GM19397 (cell line): Measurements from ENCODE around the gene TIPRL.
"Not testable (repeated sequence)": the region's sequence is repeated elsewhere in the genome, so short reads cannot be mapped to it uniquely, and the experiment has no call there.

Source experiments
- ATAC-seq: cut with Tn5 transposase; IDR thresholded peaks from one replicate; pipeline ENCODE4 v1.9.1; 2021; ENCODE audit warnings: mild to moderate bottlenecking, moderate library complexity; ENCODE audit not compliant: unreplicated experiment

The TIPRL gene

DNA sequence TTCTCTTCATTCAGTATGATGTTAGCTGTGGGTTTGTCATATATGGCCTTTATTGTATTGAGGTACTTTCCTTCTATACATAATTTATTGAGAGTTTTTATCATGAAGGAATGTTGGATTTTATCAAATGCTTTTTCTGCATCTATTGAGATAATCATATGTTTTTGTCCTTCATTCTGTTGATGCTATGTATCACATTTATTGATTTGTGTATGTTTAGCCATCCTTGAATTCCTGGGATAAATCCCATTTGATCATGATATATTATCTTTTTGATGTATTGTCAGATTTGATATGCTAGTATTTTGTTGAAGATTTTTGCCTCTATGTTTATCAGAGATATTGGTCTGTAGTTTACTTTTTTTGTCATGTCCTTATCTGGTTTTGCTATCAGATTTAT is 21.1 kb upstream of the TIPRL start:
- ATAC-seq, result no peak

DNA sequence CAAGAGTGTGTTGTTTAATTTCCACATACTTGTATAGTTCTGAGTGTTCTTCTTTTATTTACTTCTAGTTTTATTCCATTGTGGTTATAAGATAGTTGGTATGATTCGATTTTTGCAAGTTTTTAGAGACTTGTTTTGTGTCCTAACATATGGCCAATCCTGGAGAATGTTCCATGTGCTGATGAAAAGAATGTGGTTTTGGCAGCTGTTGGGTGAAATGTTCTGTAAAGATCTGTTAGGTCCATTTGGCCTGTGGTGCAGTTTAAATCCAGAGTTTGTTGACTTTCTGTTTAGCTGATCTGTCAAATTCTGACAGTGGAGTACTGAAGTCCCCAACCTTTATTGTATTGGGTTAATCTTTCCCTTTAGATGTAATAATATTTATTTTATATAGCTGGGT is 19.5 kb upstream of the TIPRL start:
- ATAC-seq, result no peak

DNA sequence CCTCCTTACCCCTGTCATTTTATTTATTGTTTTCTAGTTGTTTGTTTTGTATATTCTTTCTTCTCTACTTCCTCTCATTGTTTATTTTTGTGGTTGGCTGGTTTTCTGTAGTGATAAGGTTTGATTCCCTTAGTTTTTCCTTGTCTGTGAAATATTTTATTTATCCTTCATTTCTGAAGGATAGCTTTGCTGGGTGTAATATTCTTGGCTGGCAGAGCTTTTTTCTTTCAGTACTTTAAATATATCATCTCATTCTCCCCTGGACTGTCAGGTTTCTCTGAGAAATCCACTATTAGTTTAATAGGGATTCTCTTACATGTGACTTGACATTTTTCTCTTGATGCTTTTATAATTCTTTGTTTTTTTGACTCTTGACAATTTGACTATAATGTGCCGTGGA is 18.8 kb upstream of the TIPRL start:
- ATAC-seq, result no peak

DNA sequence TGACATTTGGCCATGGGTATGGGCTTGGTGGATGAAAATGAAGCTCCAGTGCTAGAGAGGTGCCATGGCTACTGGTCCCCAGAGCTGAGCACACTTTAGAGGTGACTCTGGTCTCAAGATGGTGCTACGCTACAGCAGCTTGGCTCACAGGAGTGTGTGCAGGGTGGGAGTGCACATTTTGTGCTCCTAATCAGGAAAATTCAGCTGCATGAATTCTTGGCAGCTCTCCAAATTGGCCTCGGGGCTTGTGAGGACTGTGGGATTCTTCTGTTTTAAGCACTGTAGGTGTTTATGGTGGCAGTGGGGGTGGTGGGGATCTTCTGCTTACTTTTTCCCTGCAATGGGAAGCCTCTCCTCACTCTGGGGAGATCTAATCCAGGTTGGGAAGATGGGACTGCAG is 17.3 kb upstream of the TIPRL start:
- ATAC-seq, result no peak

DNA sequence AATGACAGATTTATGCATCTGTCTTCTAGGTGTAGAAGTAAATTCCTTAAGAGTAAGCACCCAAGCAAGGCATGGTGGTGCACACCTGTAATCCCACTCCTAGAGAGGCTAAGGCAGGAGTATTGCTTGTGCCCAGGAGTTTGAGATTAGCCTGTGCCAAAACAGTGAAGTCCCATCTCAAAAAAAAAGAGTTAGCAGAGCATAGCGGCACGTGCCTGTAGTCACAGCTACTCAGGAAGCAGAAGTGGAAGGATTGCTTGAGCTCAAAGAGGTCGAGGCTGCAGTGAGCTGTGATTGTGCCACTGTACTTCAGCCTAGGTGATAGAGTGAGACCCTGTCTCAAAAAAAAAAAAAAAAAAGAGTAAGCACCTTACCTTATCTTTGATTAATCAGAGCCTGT is 15.1 kb upstream of the TIPRL start:
- ATAC-seq, result no peak

DNA sequence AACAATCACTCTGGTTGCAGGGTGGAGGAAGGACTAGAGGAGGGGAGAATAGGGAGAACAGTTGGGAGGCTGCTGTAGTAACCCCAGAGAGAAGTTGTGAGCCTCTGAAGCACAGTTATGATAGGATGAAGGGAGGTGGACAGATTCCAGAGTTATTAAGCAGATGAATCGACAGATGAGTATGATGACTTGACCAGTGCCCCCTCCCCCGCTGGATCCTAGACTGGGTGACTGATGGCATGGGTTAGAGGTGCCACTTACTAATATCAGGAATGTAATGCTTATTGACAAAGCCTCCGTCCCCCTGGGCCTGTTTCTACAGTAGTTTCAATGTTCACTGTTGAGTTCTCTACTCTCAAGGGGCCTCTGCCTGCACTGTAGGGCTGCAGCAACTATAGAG is 14.0 kb upstream of the TIPRL start:
- ATAC-seq, result no peak

DNA sequence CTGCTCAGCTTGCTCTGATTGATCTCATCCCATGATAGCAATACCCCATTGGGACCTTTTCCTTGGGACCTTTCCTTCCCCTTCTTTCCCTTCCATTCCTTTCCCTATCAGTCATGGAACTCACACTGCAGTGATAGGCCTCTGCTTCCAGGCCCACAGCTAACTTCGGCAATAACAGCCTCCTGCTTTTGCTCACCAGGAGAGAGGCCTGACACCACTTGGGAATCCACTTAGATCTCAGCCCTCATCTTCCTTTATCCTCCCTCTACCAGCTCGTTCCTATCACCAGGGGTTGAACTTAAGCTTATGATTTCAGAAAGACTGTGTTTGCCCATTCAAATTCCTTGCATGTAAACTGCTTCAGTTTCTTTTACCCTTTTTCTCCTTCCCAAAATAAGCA is 11.0 kb upstream of the TIPRL start:
- no peak for ATAC-seq

DNA sequence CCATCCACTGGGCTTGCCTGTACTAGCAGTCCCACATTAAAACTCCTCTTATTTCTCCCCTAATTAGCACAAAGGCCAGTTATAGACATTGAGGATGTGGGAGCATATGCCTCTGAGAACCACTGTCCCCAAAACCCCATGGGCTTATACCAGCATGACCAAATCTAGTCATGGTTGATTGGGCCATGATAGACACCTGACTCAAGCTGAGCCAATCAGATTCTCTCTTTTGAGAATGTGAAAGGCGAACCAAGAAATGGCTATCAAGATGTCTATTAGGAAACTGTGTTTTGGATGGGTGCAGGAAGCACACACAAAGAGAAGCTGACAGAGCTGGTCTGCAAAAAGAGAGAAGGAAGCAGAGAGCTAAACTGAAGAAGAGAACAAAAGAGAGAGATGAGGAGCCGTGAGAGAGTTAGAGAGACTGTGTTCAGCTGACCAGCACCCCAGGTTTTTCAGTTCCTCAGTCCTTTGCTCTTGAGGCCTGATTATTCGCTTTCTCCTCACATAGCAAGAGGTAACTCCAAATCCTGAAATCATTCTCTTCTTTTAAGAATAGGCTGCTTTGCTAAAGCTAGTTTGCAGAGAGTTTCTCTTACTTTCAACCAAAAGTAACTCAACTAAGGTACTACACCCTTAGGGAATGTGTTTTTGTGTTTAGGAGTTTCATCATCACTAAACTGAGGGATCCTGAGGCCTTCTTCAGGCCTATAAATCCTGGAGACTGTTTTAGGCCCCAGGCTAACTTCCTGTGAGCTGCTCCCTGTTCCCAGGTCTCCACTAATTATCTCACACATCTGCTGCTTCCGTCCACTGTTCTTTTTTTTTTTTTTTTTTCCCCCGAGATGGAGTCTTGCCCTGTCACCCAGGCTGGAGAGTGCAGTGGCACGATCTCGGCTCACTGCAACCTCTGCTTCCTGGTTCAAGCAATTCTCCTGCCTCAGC is 7.9 kb upstream of the TIPRL start:
- ATAC-seq, result no peak

DNA sequence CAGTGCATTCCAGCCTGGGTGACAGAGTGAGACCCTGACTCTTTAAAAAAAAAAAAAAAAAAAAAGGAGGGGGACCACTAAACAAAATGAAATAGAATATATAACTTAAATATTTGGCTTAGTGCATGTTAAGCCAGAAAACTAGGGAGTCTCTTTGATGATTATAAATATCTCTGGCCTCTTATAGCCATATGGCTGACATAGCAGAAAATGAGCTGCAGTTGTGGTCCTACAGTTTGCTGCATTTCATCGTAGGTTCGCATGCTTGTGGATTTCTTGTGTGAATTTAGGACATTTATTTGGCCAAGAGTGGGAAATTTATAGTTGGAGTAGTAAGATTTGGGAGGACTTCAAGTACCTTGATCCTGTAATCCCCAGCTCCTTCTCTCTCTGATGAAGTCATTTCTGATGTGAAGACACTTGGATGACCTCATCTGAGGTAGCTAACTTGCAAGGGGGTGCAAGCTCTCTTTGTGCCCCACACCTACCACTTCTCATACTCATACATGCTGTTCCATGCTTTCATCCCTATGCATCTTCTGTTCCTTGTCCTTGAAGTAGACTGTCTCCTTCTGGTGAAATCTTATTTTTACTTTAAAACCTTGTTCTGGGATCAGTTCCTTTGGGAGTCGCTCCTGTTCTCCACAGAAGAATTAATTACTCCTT is 6.4 kb upstream of the TIPRL start:
- no peak for ATAC-seq

DNA sequence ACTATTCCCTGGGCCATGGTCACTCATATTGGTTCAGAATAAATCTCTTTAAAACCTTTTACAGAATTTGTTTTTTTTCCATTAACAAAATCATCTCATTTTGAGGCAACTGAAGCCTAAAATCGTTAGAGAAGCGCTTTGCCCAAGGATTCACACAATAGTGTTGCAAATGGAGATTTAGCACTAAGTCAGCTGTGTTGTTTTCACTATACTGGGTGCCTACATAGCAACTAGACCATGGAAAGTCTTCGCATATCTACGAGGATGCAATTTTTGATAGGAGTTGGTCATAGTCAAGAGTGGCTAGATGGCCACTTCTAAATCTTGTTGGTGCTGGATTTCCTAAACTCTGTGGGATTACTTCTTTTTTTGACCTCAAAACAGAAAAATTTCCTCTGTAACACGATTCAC is 530 bp upstream of the TIPRL start:
- no peak for ATAC-seq

DNA sequence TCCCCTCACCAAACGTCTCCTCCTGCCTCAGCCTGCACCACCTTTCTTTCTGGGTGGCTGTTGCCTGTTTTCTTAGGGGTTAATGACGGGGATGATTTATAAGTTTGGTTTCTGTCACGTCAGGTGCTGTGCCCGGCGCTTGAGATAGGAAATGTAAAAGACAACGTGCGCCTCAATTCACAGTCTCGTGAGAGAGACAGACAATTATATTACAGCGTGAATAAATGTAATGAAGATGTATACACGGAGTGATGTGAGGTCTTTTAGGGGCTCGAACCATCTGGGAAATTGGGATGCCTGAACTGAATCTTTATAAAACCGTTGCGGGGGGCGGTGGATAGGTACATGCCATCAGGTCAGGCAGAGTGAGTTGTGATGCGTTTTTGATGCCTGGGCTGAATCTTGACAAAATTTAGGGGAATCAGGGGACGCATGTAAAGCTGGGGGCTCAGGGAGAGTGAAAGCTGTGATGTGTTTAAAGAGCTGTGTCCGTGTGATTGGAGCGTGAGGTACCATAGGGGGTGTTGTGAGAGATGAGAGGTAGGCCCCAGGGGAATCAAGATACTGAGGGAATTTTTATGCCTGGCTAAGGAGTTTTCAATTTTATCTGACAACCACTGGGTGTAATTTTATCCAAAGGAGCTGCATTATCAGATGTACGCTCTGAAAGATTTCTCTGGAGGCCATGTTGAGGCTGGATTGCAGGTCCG is 831 bp downstream of the TIPRL start:
- no peak for ATAC-seq

DNA sequence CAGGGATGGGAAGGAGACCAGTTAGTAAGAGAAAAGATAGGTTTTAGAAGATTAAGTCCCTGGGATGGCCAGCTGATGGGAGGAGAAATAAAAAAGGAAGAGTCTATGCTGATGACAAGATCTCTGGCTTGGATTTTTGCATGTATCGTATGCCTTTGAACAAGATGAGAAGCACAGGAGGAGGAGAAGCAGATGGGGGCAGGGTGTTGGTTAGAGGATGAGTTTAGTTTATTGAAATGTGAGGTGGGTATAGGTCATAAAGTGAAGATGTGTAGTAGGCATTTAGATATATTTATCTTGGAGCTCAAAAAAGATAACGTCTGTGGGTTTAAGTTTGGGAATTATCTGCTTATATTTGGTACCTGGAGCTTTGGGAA is 1.4 kb downstream of the TIPRL start:
- ATAC-seq, result no peak

DNA sequence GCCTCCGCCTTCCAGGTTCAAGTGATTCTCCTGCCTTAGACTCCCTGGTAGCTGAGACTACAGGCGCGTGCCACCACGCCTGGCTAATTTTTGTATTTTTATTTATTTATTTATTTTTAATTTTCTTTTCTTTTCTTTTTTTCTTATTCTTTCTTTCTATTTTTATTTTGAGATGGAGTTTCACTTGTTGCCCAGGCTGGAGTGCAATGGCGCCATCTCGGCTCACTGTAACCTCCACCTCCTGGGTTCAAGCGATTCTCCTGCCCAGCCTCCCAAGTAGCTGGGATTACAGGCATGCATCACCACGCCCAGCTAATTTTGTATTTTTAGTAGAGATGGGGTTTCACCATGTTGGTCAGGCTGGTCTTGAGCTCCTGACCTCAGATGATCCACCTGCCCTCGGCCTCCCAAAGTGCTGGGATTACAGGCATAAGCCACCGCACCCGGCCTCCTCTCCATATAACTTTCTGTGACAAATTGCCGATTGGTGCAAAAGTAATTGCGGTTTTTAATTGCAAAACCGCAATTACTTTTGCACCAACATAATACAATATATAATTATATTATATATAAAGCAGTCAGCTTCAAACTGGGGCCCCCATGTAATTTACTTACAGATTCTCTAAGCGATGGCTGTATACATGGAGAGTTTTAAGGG is 2.4 kb downstream of the TIPRL start:
- ATAC-seq, result not testable (repeated sequence)

DNA sequence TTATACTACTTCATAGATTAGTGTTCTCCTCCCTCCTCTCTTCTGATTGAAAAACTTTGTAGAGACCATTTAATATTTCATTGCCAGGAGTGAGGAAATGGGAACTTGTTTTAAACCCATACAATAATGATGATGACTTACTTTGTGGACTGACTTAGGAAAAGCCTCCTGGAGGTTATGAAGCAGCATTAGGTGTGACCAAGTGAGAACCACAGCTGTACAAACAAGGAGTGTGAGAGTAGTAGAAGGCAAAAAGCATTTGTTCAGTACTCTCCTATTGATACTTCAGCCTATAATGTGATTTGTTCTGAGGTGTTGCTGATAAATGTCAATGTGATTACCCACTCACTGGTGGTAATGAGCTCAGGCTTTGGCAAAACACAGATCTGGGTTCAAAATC is 8.4 kb downstream of the TIPRL start:
- no peak for ATAC-seq

DNA sequence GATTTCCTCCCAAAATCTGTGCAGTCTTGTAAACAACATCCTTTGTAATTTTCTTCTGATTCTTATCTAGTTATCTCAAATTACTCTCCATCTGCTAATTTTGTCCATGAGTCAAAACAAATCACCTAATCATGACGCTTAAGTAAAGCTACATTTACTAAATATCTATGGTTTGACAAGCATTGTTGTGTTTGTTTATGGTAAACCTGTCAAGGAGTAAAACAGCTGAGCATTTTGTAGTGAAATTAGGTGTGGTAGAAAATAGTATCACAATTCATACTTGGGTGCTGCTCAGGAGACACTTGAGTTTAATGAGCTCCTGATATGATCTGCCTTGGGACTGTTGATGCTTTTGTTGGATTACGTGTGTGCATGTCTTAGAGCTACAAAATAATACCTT is 11.6 kb downstream of the TIPRL start:
- no peak for ATAC-seq

DNA sequence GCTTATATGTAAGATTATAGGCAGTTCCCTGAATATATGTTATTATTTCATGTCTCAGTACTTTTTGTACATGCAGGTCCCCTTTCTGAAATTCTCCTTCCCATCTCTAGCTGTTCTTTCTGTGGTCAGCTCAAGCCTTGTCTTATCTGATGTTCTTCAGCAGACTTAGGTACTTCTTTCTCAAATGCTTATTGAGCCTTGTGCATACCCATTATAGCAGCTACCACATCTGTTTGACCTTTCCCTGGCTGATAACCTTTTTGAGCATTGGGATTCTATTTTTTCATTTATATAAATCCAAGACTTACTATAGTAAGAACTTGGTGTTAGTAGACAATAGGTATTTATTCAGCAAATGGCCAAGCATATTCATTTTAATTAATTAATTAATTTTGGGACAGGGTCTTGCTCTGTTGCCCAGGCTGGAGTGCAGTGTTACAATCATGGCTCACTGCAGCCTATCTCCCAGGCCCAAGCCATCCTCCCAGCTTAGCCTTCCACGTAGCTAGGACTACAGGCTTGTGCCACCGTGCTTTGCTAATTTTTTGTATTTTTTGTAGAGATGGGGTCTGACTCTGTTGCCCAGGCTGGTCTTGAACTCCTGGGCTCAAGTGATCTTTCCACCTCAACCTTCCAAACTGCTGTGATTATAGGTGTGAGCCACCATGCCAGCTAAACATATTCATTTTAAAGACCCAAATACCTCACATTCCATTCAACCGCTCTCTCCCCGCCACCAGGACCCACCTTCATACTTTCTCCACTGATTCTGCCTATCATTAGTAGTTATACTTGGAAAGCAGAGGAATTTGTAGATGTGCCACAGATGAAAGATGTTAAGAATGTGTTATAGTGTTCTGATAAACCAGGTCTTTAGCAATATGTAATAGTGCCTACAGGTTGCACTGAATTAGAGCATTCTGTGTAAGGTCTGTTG is 16.7 kb downstream of the TIPRL start:
- ATAC-seq, result no peak

DNA sequence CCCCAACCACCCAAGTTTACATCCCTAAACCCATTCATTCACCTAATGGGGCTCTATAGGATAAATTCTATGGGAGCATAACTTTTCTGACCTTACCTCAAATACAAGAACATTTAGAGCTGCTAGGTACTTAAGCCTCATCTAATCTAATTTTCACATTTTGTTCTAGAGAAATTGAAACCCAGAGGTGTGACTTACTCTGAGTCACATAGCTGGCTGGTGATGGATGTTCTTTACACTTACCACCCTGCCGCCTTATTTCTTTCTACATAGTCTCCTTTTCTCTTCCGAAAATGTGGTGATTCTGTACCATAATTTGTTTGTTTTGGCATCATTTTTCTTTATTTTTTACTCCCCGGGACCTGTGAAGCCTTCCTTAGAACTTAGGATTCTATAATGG is 20.3 kb downstream of the TIPRL start:
- ATAC-seq, result no peak

DNA sequence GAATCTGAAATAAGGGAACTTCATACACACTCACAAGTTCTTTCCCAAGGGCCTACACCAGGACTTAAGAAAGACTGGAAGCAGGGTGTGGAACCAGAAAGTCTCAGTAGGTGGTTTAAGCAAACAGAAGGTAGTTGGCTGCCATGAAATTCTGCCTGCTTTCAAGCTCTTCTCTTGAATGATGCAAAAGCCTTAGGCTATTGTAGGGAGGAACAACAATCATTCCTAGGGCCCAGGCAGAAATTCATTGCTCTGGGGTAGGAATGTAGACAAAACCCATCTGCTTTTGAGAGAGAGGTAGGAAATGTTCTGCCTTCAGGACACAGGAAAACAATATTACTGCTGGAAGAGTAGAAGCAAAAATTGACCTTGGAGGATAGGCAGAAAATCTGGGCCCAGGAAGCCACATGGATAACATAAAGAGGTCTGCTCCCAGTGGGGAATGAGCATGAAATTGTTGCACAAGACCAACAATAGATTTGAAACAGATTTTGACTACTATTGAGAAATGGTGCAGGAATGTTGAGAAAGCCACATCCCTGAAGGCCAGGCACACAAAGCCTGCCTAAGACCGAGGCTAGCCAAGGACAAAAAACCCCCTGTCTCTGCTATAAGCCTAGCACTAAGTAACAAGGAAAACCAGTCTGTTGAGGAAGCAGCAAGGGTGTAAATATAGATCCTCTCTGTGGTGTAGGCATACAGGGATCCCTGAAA is 24.3 kb downstream of the TIPRL start:
- ATAC-seq, result no peak

DNA sequence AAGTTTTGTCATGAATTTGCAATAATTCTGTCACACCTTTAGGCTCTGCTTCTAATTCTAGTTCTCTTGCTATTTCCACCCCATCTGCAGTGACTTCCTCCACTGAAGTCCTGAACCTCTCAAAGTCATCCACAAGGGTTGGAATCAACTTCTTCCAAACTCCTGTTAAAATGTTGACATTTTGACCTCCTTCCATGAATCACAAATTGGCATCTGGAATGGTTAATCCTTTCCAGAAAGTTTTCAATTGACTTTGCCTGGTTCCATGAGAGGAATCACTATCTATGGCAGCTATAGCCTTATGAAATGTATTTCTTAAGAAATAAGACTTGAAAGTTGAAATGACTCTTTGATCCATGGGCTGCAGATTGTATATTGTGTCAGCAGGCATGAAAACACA is 27.3 kb downstream of the TIPRL start:
- ATAC-seq, result no peak

DNA sequence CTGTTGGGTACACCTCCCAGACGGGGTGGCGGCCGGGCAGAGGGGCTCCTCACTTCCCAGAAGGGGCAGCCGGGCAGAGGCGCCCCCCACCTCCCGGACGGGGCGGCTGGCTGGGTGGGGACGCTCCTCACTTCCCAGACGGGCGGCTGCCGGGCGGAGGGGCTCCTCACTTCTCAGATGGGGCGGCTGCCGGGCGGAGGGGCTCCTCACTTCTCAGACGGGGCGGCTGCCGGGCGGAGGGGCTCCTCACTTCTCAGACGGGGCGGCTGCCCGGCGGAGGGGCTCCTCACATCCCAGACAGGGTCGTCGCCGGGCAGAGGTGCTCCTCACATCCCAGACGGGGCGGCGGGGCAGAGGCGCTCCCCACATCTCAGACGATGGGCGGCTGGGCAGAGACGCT is 28.9 kb downstream of the TIPRL start:
- not testable (repeated sequence) for ATAC-seq
